Measurements from ENCODE around the gene SERTAD4. TPM values are rescaled to one million over a fixed set of nuclear protein-coding genes. Genes with fewer than 3 reads are reported as not detected.

The SERTAD4 gene
- total RNA-seq, 1 donor from 2014 or later = 11.4 TPM

- H3K27ac Mint-ChIP-seq = no peak overlapping the region
- TF ChIP-seq, protein P1, sequence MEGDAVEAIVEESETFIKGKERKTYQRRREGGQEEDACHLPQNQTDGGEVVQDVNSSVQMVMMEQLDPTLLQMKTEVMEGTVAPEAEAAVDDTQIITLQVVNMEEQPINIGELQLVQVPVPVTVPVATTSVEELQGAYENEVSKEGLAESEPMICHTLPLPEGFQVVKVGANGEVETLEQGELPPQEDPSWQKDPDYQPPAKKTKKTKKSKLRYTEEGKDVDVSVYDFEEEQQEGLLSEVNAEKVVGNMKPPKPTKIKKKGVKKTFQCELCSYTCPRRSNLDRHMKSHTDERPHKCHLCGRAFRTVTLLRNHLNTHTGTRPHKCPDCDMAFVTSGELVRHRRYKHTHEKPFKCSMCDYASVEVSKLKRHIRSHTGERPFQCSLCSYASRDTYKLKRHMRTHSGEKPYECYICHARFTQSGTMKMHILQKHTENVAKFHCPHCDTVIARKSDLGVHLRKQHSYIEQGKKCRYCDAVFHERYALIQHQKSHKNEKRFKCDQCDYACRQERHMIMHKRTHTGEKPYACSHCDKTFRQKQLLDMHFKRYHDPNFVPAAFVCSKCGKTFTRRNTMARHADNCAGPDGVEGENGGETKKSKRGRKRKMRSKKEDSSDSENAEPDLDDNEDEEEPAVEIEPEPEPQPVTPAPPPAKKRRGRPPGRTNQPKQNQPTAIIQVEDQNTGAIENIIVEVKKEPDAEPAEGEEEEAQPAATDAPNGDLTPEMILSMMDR (conservative IDR thresholded peaks at IDR 0.05) = no peak
- no peaks in the 10 kb centered on the region for H3K36me3 Mint-ChIP-seq
- peaks cover 9% of the 10 kb centered on the region for H3K9me3 Mint-ChIP-seq
- H3K27me3 Mint-ChIP-seq = peaks cover 8% of the 10 kb centered on the region
- H3K4me1 Mint-ChIP-seq (ENCODE audit: unreplicated experiment) = no peaks in the 10 kb centered on the region
- no peak overlapping the region for H3K4me3 Mint-ChIP-seq
- DNase-seq (ENCODE audit: extremely low spot score, unreplicated experiment) = no peak
Observed at GRCh38 chr1:210198840-210199239, 33.8 kb upstream of the SERTAD4 start.

DNA sequence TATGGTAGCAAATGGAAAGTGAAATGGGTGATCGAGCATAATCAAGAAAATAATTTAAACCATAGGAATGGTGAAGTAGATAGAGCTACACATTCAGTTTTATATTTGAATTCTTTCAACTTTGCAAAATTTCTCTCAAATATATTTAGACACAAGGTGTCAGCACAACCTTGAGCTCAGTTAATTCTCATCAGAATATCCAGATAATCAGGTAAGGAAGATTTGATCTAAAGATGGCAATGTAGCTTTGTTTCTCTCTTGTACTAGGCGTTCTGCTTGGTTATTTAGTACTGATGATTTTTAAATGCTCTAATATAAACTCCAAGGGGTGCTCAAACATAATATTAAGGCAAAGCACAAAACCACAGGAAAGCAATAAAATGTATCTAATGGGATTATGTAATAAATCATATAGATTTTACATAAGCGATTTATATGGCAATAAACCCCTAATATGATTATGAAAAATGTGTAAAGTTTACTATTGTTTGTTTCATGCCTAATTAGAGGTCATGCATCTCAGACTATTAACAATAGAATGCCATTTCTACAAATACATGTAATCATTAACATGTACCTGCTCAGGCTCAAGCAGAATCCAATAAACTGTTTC is 32.4 kb upstream of the SERTAD4 start:
- H3K27ac Mint-ChIP-seq = no peak overlapping the region
- DNase-seq (ENCODE audit: extremely low spot score, unreplicated experiment) = no peak
- no peaks in the 10 kb centered on the region for H3K4me1 Mint-ChIP-seq (ENCODE audit: unreplicated experiment)
- peaks cover 8% of the 10 kb centered on the region for H3K27me3 Mint-ChIP-seq
- no peaks in the 10 kb centered on the region for H3K36me3 Mint-ChIP-seq
- H3K4me3 Mint-ChIP-seq = no peak overlapping the region
- TF ChIP-seq, protein P1 (conservative IDR thresholded peaks at IDR 0.05) = no peak
- peaks cover 9% of the 10 kb centered on the region for H3K9me3 Mint-ChIP-seq

DNA sequence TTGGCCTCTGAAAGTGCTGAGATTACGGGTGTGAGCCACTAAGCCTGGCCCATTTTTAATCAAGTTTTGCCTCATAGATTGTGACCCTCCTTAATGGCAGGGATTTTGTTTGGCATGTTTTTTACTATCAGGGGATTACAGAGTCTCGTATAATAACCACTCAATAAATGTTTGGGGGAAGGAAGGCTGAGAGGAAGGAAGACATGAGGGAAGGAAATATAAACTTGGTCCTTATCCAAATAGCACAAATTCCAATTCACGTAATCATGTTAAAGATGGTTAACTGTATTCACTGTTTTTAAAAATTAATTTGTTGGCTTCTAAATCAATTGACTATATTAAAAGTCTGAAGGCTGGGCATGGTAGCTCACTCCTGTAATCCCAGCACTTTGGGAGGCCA is 30.9 kb upstream of the SERTAD4 start:
- H3K4me3 Mint-ChIP-seq = no peak overlapping the region
- no peak for DNase-seq (ENCODE audit: extremely low spot score, unreplicated experiment)
- H3K36me3 Mint-ChIP-seq = no peaks in the 10 kb centered on the region
- TF ChIP-seq, protein P1 (conservative IDR thresholded peaks at IDR 0.05) = no peak
- no peak overlapping the region for H3K27ac Mint-ChIP-seq
- H3K4me1 Mint-ChIP-seq (ENCODE audit: unreplicated experiment) = no peaks in the 10 kb centered on the region
- H3K27me3 Mint-ChIP-seq = peaks cover 8% of the 10 kb centered on the region
- H3K9me3 Mint-ChIP-seq = no peaks in the 10 kb centered on the region

DNA sequence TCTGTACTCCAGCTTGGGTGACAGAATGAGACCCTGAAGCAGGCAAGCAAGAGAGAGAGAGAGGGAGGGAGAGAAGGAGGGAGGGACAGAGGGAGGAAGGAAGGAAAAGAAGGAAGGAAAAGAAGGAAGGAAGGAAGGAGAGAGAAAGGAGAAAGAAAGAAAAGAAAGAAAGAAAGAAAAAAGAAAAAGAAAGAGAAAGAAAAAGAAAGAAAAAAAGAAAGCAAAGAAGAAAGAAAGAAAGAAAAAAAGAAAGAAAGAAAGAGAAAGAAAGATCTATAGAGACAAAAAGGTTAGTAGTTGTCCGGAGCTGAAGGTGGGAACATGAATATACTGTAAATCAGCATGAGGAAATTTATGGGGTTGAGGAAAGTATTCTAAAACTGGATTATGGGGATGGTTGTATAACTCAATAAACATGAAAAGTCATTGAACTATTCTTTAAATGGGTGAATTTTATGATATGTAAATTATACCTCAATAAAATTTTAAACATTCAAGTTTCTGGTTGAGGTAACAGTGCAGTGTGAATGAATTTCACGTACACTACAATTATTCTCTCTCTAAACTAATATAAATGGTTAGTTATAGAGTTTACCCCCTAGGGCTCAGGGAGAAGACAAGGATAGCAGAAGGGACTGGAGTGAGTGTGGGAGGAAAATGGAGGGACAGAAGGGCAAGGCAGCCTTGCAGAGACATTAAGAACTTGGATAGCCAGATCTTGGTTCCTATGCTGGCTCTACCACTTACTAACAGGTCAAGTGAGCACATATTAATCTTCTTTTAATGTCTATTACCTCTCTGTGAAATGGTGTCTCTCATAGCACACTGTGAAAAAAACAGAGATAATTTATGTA is 24.8 kb upstream of the SERTAD4 start:
- H3K27ac Mint-ChIP-seq = no peak overlapping the region
- no peaks in the 10 kb centered on the region for H3K4me1 Mint-ChIP-seq (ENCODE audit: unreplicated experiment)
- H3K36me3 Mint-ChIP-seq = no peaks in the 10 kb centered on the region
- no peak for DNase-seq (ENCODE audit: extremely low spot score, unreplicated experiment)
- TF ChIP-seq, protein P1 (conservative IDR thresholded peaks at IDR 0.05) = no peak
- peaks cover 8% of the 10 kb centered on the region for H3K27me3 Mint-ChIP-seq
- no peaks in the 10 kb centered on the region for H3K9me3 Mint-ChIP-seq
- H3K4me3 Mint-ChIP-seq = no peak overlapping the region

DNA sequence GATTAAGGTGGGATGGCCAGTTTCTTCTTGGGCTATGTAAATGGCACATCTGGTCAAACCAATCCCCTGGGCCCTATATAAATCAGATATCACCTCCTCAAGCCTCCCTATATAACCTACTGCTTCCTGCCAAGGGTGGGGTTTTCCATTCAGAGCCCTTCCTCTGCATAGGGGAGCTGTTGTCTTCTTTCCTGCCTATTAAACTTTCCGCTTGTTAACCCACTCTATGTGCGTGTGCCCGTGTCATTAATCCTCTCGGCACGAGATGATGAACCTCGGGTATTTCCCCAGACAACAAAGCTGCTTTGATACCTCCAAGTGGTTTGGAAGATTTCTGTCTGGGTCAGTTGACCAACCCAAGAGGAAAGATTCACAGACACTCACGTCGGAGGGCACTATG is 19.3 kb upstream of the SERTAD4 start:
- Mint-ChIP-seq H3K27ac (no peak overlapping the region), H3K4me3 (no peak overlapping the region), H3K27me3 (no peaks in the 10 kb centered on the region), H3K4me1 (ENCODE audit: unreplicated experiment) (no peaks in the 10 kb centered on the region), H3K9me3 (no peaks in the 10 kb centered on the region), H3K36me3 (no peaks in the 10 kb centered on the region)
- no peak for DNase-seq (ENCODE audit: extremely low spot score, unreplicated experiment)
- TF ChIP-seq, protein P1 (conservative IDR thresholded peaks at IDR 0.05) = no peak

Data from type B pancreatic cell (in vitro differentiated cells).